ENCODE data around the gene CNOT3. TPM values are rescaled to one million over a fixed set of nuclear protein-coding genes. Genes with fewer than 3 reads are reported as not detected.

The CNOT3 gene
- total and polyA plus RNA-seq, 2 donors (not counting 3 experiments of a cell fraction or from before 2014, with no cell fraction given): 20.4 to 74.7 TPM

DNA sequence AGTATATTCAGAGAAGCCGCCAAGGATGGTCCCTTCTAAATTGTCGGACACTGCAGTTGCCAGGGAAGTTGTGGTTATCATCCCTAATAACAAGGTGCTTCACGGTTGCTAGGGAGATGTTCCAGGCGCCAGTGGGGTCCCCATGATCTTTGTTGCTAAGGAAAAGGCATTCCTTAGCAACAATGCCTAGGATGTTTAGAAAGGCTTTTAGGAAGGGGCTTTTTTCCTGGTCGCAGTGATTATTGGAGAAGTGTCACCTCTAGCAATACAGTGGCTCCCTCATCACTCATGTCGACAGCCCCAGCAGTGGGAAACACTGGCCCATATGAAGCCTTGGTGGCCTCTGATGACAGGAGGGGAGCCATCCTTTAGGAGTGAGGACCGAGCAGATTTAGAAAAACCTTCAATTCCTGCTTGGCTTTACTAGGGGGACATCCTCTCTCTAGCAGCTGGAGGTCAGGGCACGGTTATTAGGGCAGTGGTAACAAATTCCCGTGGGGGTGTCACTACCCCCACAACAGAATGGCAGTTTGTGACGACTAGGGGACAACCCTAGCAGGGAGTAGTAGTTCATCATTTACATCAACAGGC lies 41.8 kb downstream of the CNOT3 start:
- dilution Hi-C loops (cut with MboI; ENCODE audit: extremely low pct_ligation_motif_present, low sequenced_read_pairs) (no loop called here), intact Hi-C loops (cut with micrococcal nuclease) (no loop called here)
- H3K9ac ChIP-seq (replicated peaks; ENCODE audit: extremely low read depth, insufficient read depth, low read length): no peak overlapping the region
- H3K9me3 ChIP-seq (replicated peaks; ENCODE audit: control insufficient read depth, insufficient read depth, low read length): no peaks in the 10 kb centered on the region
- TSS peak; percentile 26 for BruUV-seq (replicated peaks)
- H4K20me1 ChIP-seq (replicated peaks; ENCODE audit: control insufficient read depth, extremely low read depth, insufficient read depth, low read length): no peaks in the 10 kb centered on the region
- peaks cover 7 to 38% of the 10 kb centered on the region in 2 experiments for H3K36me3 ChIP-seq (ENCODE audit: control insufficient read depth in 2 of 2, extremely low read depth in 1 of 2, insufficient read depth in 2 of 2, low read length in 2 of 2)
- no peak for DNase-seq (ENCODE audit: low read depth, low spot score)
- H3K27ac ChIP-seq (ENCODE audit: insufficient read depth, low read depth, low read length): no peak overlapping the region
- ChIA-PET CTCF (interaction anchor here (1.0 to 1.8 kb wide), 5 partner anchors 9 to 87 kb away, joined by 3 to 6 read pairs (median 3); partner anchors contain the start of genes MBOAT7 and TSEN34), POLR2A (no interaction called here)
- no peaks in the 10 kb centered on the region for H3K9me1 ChIP-seq (replicated peaks; ENCODE audit: control insufficient read depth, extremely low read depth, insufficient read depth, low read length)
- H3K4me1 ChIP-seq (ENCODE audit: control insufficient read depth, extremely low read depth, insufficient read depth, low read length): no peaks in the 10 kb centered on the region
- H2AFZ ChIP-seq (ENCODE audit: low read depth, low read length): no peak overlapping the region
- FAIRE-seq: no peak
- TF ChIP-seq MAX (IDR thresholded peaks at IDR 0.05; ENCODE audit: insufficient read depth, insufficient read length): no peak
- TF ChIP-seq POLR2A (IDR thresholded peaks at IDR 0.05; ENCODE audit: low read depth, low read length): no peak
- TF ChIP-seq POLR2AphosphoS5 (IDR thresholded peaks at IDR 0.05; ENCODE audit: insufficient read depth, low read depth, low read length): no peak
- no peak for TF ChIP-seq GATA2 (IDR thresholded peaks at IDR 0.05; ENCODE audit: insufficient read depth, insufficient read length, low read depth, low read length)
- no peak for TF ChIP-seq JUN (IDR thresholded peaks at IDR 0.05; ENCODE audit: borderline replicate concordance, insufficient read depth, insufficient read length, low read depth)
- no peak for TF ChIP-seq FOS (IDR thresholded peaks at IDR 0.05; ENCODE audit: borderline replicate concordance, insufficient read depth, low read length)
- TF ChIP-seq, protein P1, sequence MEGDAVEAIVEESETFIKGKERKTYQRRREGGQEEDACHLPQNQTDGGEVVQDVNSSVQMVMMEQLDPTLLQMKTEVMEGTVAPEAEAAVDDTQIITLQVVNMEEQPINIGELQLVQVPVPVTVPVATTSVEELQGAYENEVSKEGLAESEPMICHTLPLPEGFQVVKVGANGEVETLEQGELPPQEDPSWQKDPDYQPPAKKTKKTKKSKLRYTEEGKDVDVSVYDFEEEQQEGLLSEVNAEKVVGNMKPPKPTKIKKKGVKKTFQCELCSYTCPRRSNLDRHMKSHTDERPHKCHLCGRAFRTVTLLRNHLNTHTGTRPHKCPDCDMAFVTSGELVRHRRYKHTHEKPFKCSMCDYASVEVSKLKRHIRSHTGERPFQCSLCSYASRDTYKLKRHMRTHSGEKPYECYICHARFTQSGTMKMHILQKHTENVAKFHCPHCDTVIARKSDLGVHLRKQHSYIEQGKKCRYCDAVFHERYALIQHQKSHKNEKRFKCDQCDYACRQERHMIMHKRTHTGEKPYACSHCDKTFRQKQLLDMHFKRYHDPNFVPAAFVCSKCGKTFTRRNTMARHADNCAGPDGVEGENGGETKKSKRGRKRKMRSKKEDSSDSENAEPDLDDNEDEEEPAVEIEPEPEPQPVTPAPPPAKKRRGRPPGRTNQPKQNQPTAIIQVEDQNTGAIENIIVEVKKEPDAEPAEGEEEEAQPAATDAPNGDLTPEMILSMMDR (IDR thresholded peaks at IDR 0.05; ENCODE audit: extremely low read depth in 1 of 2, insufficient read depth in 1 of 2, low read depth in 1 of 2, low read length in 2 of 2): no peak
- no peak for TF ChIP-seq EZH2 (IDR thresholded peaks at IDR 0.05; ENCODE audit: borderline replicate concordance, low read depth, low read length, severe bottlenecking)
- no peak for TF ChIP-seq MYC (IDR thresholded peaks at IDR 0.05; ENCODE audit: low read depth, low read length)
- no peaks in the 10 kb centered on the region for H3K79me2 ChIP-seq (ENCODE audit: control insufficient read depth, insufficient read depth, low read length)
- no peak overlapping the region for H3K4me3 ChIP-seq (replicated peaks in 1 of 3; ENCODE audit: insufficient read depth in 1 of 3, low read depth in 1 of 3, low read length in 3 of 3)
- no peaks in the 10 kb centered on the region for H3K27me3 ChIP-seq (ENCODE audit: control insufficient read depth in 2 of 2, insufficient read depth in 2 of 2, low read length in 2 of 2)
- no peak overlapping the region for H3K4me2 ChIP-seq (ENCODE audit: insufficient read depth, low read length)

All from endothelial cell of umbilical vein (primary cell).